HG03460 (cell line): ENCODE measurements around the gene GRXCR1.

ENCODE experiments used
- ATAC-seq: cut with Tn5 transposase; IDR thresholded peaks from one replicate; pipeline ENCODE4 v1.9.1; 2021; ENCODE audit not compliant: unreplicated experiment

Gene GRXCR1

GRCh38 chr4:42925921-42926320, 33.4 kb downstream of the GRXCR1 start:
- no peak for ATAC-seq

GRCh38 chr4:42927946-42928345, 35.4 kb downstream of the GRXCR1 start:
- ATAC-seq, result no peak

- ATAC-seq, result no peak
Observed at GRCh38 chr4:42928582-42928981, 36.1 kb downstream of the GRXCR1 start.

GRCh38 chr4:42942216-42942615, 49.7 kb downstream of the GRXCR1 start:
- ATAC-seq, result no peak

GRCh38 chr4:42945874-42946273, 53.4 kb downstream of the GRXCR1 start:
- no peak for ATAC-seq

GRCh38 chr4:42953321-42953720, 60.8 kb downstream of the GRXCR1 start:
- ATAC-seq, result no peak

- no peak for ATAC-seq
Observed at GRCh38 chr4:42954963-42955669, 62.6 kb downstream of the GRXCR1 start.

GRCh38 chr4:42955746-42956505, 63.4 kb downstream of the GRXCR1 start:
- no peak for ATAC-seq

GRCh38 chr4:42965326-42965725, 72.8 kb downstream of the GRXCR1 start:
- no peak for ATAC-seq

GRCh38 chr4:42985976-42986375, 93.5 kb downstream of the GRXCR1 start:
- no peak for ATAC-seq

GRCh38 chr4:42995343-42995944, 102.9 kb downstream of the GRXCR1 start:
- ATAC-seq, result peak; percentile 61

GRCh38 chr4:43008793-43009192, 116.3 kb downstream of the GRXCR1 start:
- ATAC-seq, result no peak

GRCh38 chr4:43014256-43014655, 121.7 kb downstream of the GRXCR1 start:
- no peak for ATAC-seq

- ATAC-seq, result no peak
Observed at GRCh38 chr4:43041632-43042031, 149.1 kb downstream of the GRXCR1 start.

GRCh38 chr4:43047058-43047457, 154.5 kb downstream of the GRXCR1 start:
- no peak for ATAC-seq

- no peak for ATAC-seq
Observed at GRCh38 chr4:43048570-43048969, 156.1 kb downstream of the GRXCR1 start.

- ATAC-seq, result no peak
Observed at GRCh38 chr4:43049326-43049725, 156.8 kb downstream of the GRXCR1 start.

GRCh38 chr4:43066415-43066814, 173.9 kb downstream of the GRXCR1 start:
- ATAC-seq, result no peak

GRCh38 chr4:43071069-43071468, 178.6 kb downstream of the GRXCR1 start:
- ATAC-seq, result no peak
